H1 (cell line): ENCODE data around the gene PPRC1.

ENCODE experiments used
- CTCF ChIP-seq, 3 experiments: IDR thresholded peaks; 1 replicate in 2 of 3; 2 replicates in 1 of 3; pipeline versions ENCODE4 v1.5.1 to v1.6.1; 2011; ENCODE audit warnings: low read length in 3 of 3, mild to moderate bottlenecking in 3 of 3, inconsistent platforms in 2 of 3, low read depth in 1 of 3, moderate library complexity in 1 of 3; ENCODE audit not compliant: insufficient read depth in 1 of 3; ENCODE audit errors: control extremely low read depth in 1 of 3
- EGR1 ChIP-seq: IDR thresholded peaks from 2 replicates; pipeline ENCODE4 v1.6.1; 2011; ENCODE audit warnings: low read depth, low read length, borderline replicate concordance
- GABPA ChIP-seq: IDR thresholded peaks from 2 replicates; pipeline ENCODE4 v1.6.1; 2011; ENCODE audit warnings: mild to moderate bottlenecking, low read length, moderate library complexity, borderline replicate concordance; ENCODE audit not compliant: insufficient read depth
- HDAC6 ChIP-seq: IDR thresholded peaks from one replicate; pipeline ENCODE4 v1.7.1; 2012; ENCODE audit warnings: low read depth, mild to moderate bottlenecking, inconsistent platforms, low read length, moderate library complexity
- POLR2A ChIP-seq, 2 experiments: IDR thresholded peaks; 1 replicate in 1 of 2; 2 replicates in 1 of 2; pipeline ENCODE4 v1.6.1; 2011; ENCODE audit warnings: low read depth in 2 of 2, low read length in 2 of 2, mild to moderate bottlenecking in 2 of 2; ENCODE audit errors: control extremely low read depth in 1 of 2

- TF ChIP-seq HDAC6 = no peak
- TF ChIP-seq EGR1 = no peak
- TF ChIP-seq GABPA = no peak
- TF ChIP-seq CTCF (IDR thresholded peaks at IDR 0.05; ENCODE audit: control extremely low read depth in 1 of 3, insufficient read depth in 1 of 3, low read depth in 1 of 3, low read length in 3 of 3) = no peak
- TF ChIP-seq POLR2A (IDR thresholded peaks at IDR 0.05; ENCODE audit: control extremely low read depth in 1 of 2, low read depth in 2 of 2, low read length in 2 of 2) = no peak
Measured at GRCh38 chr10:102153093-102153620, 20.3 kb downstream of the PPRC1 start.
